HepG2 (cell line): ENCODE measurements around the gene IP6K1. TPM values are rescaled to one million over a fixed set of nuclear protein-coding genes. Genes with fewer than 3 reads are reported as not detected.

ENCODE experiments used
- ATAC-seq: fragments of 200-7000 bp; cut with Tn5 transposase; 3 replicates; pipeline ENCODE4 v1.9.1; 2020; ENCODE audit warnings: mild to moderate bottlenecking, moderate library complexity
- BruUV-seq: library from RNA; stranded (reverse); fragments of 400-500 nt; replicated peaks from 2 replicates; lab custom pipeline; 2021; lab: Mats Ljungman, UMichigan
- CTCF ChIA-PET: fragments of 300-600 bp; formaldehyde crosslinking; extraction: SDS; loops from one replicate; lab custom pipeline; 2021; ENCODE audit warnings: low total read pairs, inconsistent platforms, low intra/inter-chr PET ratio; lab: Yijun Ruan, JAX
- POLR2A ChIA-PET: fragments of 350-600 bp; sonication (Branson Sonifier 250); formaldehyde crosslinking; loops from one replicate; lab custom pipeline; 2020; ENCODE audit warnings: antibody characterized with exemption, inconsistent platforms; lab: Yijun Ruan, JAX
- DNase-seq: peaks from one replicate; pipeline ENCODE4 v3.0.0-alpha.2; 2015; ENCODE audit warnings: low spot score
- FAIRE-seq: peaks from 3 replicates; lab custom pipeline; 2011; peaks lifted over from hg19 to GRCh38; lab: Jason Lieb, UNC
- H2AFZ ChIP-seq: one replicate; pipeline ENCODE4 v1.6.1; 2011; ENCODE audit warnings: low read length, inconsistent platforms
- H3K27ac ChIP-seq: fragments of 300-600 bp; 3 replicates; pipeline ENCODE4 v1.8.0; 2011; ENCODE audit warnings: mixed run types, mild to moderate bottlenecking, mixed read lengths, low read length, inconsistent platforms; ENCODE audit not compliant: insufficient read depth; ENCODE audit errors: extremely low read length
- H3K27me3 ChIP-seq, 2 experiments: fragments of 200-600 bp in 1 of 2; 2 replicates in 1 of 2; 3 replicates in 1 of 2; pipeline versions ENCODE4 v1.6.0 to v1.8.0; 2011; ENCODE audit warnings: low read length in 2 of 2, mild to moderate bottlenecking in 2 of 2, moderate library complexity in 2 of 2, inconsistent platforms in 1 of 2; ENCODE audit not compliant: insufficient read depth in 2 of 2, control insufficient read depth in 1 of 2
- H3K36me3 ChIP-seq, 2 experiments: fragments of 200-600 bp in 1 of 2; replicated peaks in 1 of 2; 2 replicates in 1 of 2; 3 replicates in 1 of 2; pipeline versions ENCODE4 v1.5.1 to v1.8.0; 2011; ENCODE audit warnings: low read length in 2 of 2, inconsistent platforms in 1 of 2; ENCODE audit not compliant: insufficient read depth in 2 of 2, control insufficient read depth in 1 of 2
- H3K4me1 ChIP-seq: 2 replicates; pipeline ENCODE4 v1.5.1; 2012; ENCODE audit warnings: low read length, inconsistent platforms; ENCODE audit not compliant: insufficient read depth
- H3K4me2 ChIP-seq: 2 replicates; pipeline ENCODE4 v1.6.0; 2011; ENCODE audit warnings: low read depth, low read length, inconsistent platforms
- H3K4me3 ChIP-seq, 3 experiments: fragments of 200-600 bp in 1 of 3; sonication (generic), shearing (Covaris generic) in 1 of 3; replicated peaks in 1 of 3; 2 replicates each; pipeline ENCODE4 v1.5.1; 2011 to 2016; ENCODE audit warnings: low read length in 3 of 3, inconsistent platforms in 2 of 3, low read depth in 2 of 3, mild to moderate bottlenecking in 2 of 3, control low read depth in 1 of 3, mixed read lengths in 1 of 3; ENCODE audit not compliant: insufficient read depth in 1 of 3
- H3K79me2 ChIP-seq: one replicate; pipeline ENCODE4 v1.6.1; 2011; ENCODE audit warnings: low read length, inconsistent platforms; ENCODE audit not compliant: insufficient read depth
- H3K9ac ChIP-seq: 2 replicates; pipeline ENCODE4 v1.6.0; 2011; ENCODE audit warnings: mild to moderate bottlenecking, low read depth, low read length, inconsistent platforms; ENCODE audit not compliant: insufficient read depth
- H3K9me3 ChIP-seq: 2 replicates; pipeline ENCODE4 v1.5.1; 2012; ENCODE audit warnings: mild to moderate bottlenecking, low read length
- H4K20me1 ChIP-seq: 2 replicates; pipeline ENCODE4 v1.6.0; 2011; ENCODE audit warnings: inconsistent platforms, mild to moderate bottlenecking, low read length, moderate library complexity; ENCODE audit not compliant: insufficient read depth
- CREM ChIP-seq, 2 experiments: sonication (generic) in 1 of 2; formaldehyde crosslinking in 1 of 2; IDR thresholded peaks; 2 replicates each; pipeline versions ENCODE4 v1.4.0 to v1.6.1; 2016 to 2020; ENCODE audit warnings: antibody characterized with exemption in 1 of 2, mild to moderate bottlenecking in 1 of 2, missing genetic modification reagents in 1 of 2
- PHF20 ChIP-seq: sonication (generic); formaldehyde crosslinking; IDR thresholded peaks from 2 replicates; pipeline ENCODE4 v1.5.0; 2020; ENCODE audit warnings: mild to moderate bottlenecking, missing genetic modification reagents
- RELA ChIP-seq: sonication (generic); formaldehyde crosslinking; IDR thresholded peaks from 2 replicates; pipeline ENCODE4 v1.4.0; 2020; ENCODE audit warnings: missing genetic modification reagents
- YY1 ChIP-seq: IDR thresholded peaks from 2 replicates; pipeline ENCODE4 v1.6.1; 2011; ENCODE audit warnings: low read length, low read depth, moderate library complexity, mild to moderate bottlenecking; ENCODE audit not compliant: insufficient read depth, insufficient replicate concordance
- ZKSCAN8 ChIP-seq: IDR thresholded peaks from 2 replicates; pipeline ENCODE4 v1.6.1; 2016; ENCODE audit warnings: borderline replicate concordance, missing genetic modification reagents, missing compliant biosample characterization
- ZMYM3 ChIP-seq: sonication (generic); formaldehyde crosslinking; IDR thresholded peaks from 2 replicates; pipeline ENCODE4 v1.5.1; 2020; ENCODE audit warnings: mild to moderate bottlenecking, missing genetic modification reagents
- ZNF615 ChIP-seq: sonication (generic); formaldehyde crosslinking; IDR thresholded peaks from 2 replicates; pipeline ENCODE4 v1.5.0; 2020; ENCODE audit warnings: mild to moderate bottlenecking, missing genetic modification reagents, borderline replicate concordance
- ZNF747 ChIP-seq: sonication (generic); formaldehyde crosslinking; IDR thresholded peaks from 2 replicates; pipeline ENCODE4 v1.8.1; 2023; ENCODE audit warnings: missing genetic modification reagents, mild to moderate bottlenecking, borderline replicate concordance
- ZNF891 ChIP-seq: sonication (generic); formaldehyde crosslinking; IDR thresholded peaks from 2 replicates; pipeline ENCODE4 v1.5.0; 2020; ENCODE audit warnings: mild to moderate bottlenecking, missing genetic modification reagents
- WGBS: methylation state at CpG from one replicate; pipeline ENCODE4 v1.1.6; 2017; ENCODE audit warnings: low lambda C conversion rate; 5-methylcytosine and 5-hydroxymethylcytosine counted together
- in situ Hi-C: cut with HindIII; loops from 2 replicates; pipeline ENCODE4 v1.10.0; 2017; ENCODE audit warnings: low pct_unique_long_range_greater_than_20kb; ENCODE audit not compliant: extremely low pct_ligation_motif_present
- intact Hi-C: fragments of 100-400 bp; cut with micrococcal nuclease; formaldehyde crosslinking; loops from one replicate; pipeline ENCODE4 v1.10.0; 2022; ENCODE audit not compliant: unreplicated experiment
- polyA plus RNA-seq, 8 experiments: library from polyadenylated mRNA; depleted of rRNA in 3 of 8; stranded (reverse) in 7 of 8; unstranded in 1 of 8; fragments of >200 nt; fragmentation: Illumina TruSeq in 4 of 8; extraction: Trizol in 4 of 8; gene quantifications; 2 replicates each; pipeline versions ENCODE4 v1.2.1 to v1.2.3, GENCODE V29; 2011 to 2016; ENCODE audit warnings: low read depth in 4 of 8, missing spikeins in 1 of 8, mixed read lengths in 1 of 8; ENCODE audit not compliant: insufficient read depth in 1 of 8
- total RNA-seq, 5 experiments: library from RNA; depleted of rRNA; stranded (reverse); fragments of >200 nt; fragmentation: Illumina TruSeq; extraction: Trizol; gene quantifications; 2 replicates each; pipeline ENCODE4 v1.2.3, GENCODE V29; 2016; ENCODE audit warnings: low read depth in 1 of 5
- TF ChIP-seq, protein P1 (sequence below): sonication (generic); formaldehyde crosslinking; IDR thresholded peaks from 2 replicates; pipeline ENCODE4 v1.4.0; 2020; ENCODE audit warnings: missing genetic modification reagents
- TF ChIP-seq, protein P2 (sequence below): sonication (generic); formaldehyde crosslinking; IDR thresholded peaks from 2 replicates; pipeline ENCODE4 v1.4.0; 2020; ENCODE audit warnings: mild to moderate bottlenecking, missing genetic modification reagents
- TF ChIP-seq, protein P3 (sequence below): sonication (generic); formaldehyde crosslinking; IDR thresholded peaks from 2 replicates; pipeline ENCODE4 v1.4.0; 2020; ENCODE audit warnings: missing genetic modification reagents

Gene IP6K1
- total and polyA plus RNA-seq, 2 of the 13 experiments (the other 11 are each of a cell fraction or from before 2014, with no cell fraction given) = 17.7 to 29.7 TPM

DNA sequence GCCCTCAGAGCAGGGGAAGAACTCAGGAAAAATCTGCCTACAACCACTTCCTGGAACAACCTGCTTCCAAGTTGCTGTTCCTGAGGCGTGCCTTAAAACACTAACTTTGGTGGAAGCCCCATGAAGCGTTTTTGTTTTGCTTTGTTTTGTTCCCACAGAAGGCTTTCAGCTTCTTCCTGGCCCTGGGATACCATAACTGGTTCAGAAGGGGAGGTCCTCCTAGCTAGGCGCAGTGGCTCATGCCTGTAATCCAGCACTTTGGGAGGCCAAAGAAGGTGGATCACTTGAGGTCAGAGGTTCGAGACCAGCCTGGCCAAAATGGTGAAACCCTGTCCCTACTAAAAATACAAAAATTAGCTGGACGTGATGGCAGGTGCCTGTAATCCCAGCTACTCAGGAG lies 1.2 kb upstream of the IP6K1 start:
- intact Hi-C loops (loop anchor here (5.0 kb wide), 1 partner anchor 55 kb away; no protein-coding TSS in a partner anchor), in situ Hi-C loops (no loop called here)
- H3K36me3 ChIP-seq = peaks cover 0 to 1% of the 10 kb centered on the region in 2 experiments; a peak in 2 of 5 replicates
- H3K4me3 ChIP-seq = no peak overlapping the region
- H3K4me1 ChIP-seq = peaks cover 40% of the 10 kb centered on the region
- ATAC-seq (no peak), DNase-seq (no peak), FAIRE-seq (no peak)
- H3K9me3 ChIP-seq = no peaks in the 10 kb centered on the region
- no peak overlapping the region for H2AFZ ChIP-seq
- POLR2A ChIA-PET = interaction anchor here (1.6 kb wide), 1 partner anchor 15 kb away, joined by 7 read pairs; the partner anchor contains the start of gene INKA1
- H3K27me3 ChIP-seq = no peaks in the 10 kb centered on the region; a peak in 1 of 5 replicates
- WGBS = 97% methylated on average over 5 of the region's 5 CpGs
- no peak overlapping the region for H3K27ac ChIP-seq
- no peaks in the 10 kb centered on the region for H4K20me1 ChIP-seq
- BruUV-seq = no TSS peak
- CTCF ChIA-PET = no interaction called here
- 0 out of 2 replicates have a peak overlapping the region, but pooled peaks have one; percentile 81 for H3K9ac ChIP-seq
- no peak overlapping the region; the same call in 1 of the 2 replicates for H3K4me2 ChIP-seq
- TF ChIP-seq CREM (IDR thresholded peaks at IDR 0.05) = no peak
- no peak for TF ChIP-seq CREM (CRISPR knock-in tag; IDR thresholded peaks at IDR 0.05)
- TF ChIP-seq RELA (CRISPR knock-in tag) = no peak
- TF ChIP-seq, protein P1, sequence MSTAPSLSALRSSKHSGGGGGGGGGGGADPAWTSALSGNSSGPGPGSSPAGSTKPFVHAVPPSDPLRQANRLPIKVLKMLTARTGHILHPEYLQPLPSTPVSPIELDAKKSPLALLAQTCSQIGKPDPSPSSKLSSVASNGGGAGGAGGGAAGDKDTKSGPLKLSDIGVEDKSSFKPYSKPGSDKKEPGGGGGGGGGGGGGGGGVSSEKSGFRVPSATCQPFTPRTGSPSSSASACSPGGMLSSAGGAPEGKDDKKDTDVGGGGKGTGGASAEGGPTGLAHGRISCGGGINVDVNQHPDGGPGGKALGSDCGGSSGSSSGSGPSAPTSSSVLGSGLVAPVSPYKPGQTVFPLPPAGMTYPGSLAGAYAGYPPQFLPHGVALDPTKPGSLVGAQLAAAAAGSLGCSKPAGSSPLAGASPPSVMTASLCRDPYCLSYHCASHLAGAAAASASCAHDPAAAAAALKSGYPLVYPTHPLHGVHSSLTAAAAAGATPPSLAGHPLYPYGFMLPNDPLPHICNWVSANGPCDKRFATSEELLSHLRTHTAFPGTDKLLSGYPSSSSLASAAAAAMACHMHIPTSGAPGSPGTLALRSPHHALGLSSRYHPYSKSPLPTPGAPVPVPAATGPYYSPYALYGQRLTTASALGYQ = no peak
- no peak for TF ChIP-seq ZKSCAN8 (CRISPR knock-in tag)
- TF ChIP-seq ZNF891 (CRISPR knock-in tag) = no peak
- peaks cover 29% of the 10 kb centered on the region for H3K79me2 ChIP-seq

DNA sequence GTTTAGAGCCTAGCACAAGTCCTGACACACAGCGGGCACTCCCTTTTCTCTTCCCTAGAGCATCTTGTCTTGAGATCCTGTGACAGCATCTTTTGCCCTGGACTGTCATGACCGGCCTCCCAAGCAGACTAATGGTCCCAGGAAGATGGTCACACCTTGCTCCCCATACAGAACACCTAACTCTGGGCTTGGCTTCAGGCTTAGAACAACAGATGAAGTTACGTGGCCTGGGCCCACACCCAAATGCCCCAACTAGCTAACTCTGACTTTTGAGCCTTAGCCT lies 781 bp upstream of the IP6K1 start:
- intact Hi-C loops = loop anchor here (5.0 kb wide), 1 partner anchor 55 kb away; no protein-coding TSS in a partner anchor
- Histone ChIP-seq H4K20me1 (no peaks in the 10 kb centered on the region), H3K9me3 (no peaks in the 10 kb centered on the region), H3K4me2 (peak overlapping the region; percentile 87), H3K4me1 (peaks cover 45% of the 10 kb centered on the region), H3K36me3 (peaks cover 0 to 3% of the 10 kb centered on the region in 2 experiments; a peak in 2 of 5 replicates), H3K9ac (peak overlapping the region; percentile 81), H2AFZ (no peak overlapping the region), H3K27ac (peak overlapping the region; percentile 65), H3K79me2 (peaks cover 33% of the 10 kb centered on the region), H3K27me3 (no peaks in the 10 kb centered on the region; a peak in 1 of 5 replicates), H3K4me3 (peak overlapping the region in 1 of 3 experiments; percentile 93; a peak in 2 of 6 replicates)
- no peak for TF ChIP-seq ZNF747 (CRISPR knock-in tag)
- TF ChIP-seq, protein P2, sequence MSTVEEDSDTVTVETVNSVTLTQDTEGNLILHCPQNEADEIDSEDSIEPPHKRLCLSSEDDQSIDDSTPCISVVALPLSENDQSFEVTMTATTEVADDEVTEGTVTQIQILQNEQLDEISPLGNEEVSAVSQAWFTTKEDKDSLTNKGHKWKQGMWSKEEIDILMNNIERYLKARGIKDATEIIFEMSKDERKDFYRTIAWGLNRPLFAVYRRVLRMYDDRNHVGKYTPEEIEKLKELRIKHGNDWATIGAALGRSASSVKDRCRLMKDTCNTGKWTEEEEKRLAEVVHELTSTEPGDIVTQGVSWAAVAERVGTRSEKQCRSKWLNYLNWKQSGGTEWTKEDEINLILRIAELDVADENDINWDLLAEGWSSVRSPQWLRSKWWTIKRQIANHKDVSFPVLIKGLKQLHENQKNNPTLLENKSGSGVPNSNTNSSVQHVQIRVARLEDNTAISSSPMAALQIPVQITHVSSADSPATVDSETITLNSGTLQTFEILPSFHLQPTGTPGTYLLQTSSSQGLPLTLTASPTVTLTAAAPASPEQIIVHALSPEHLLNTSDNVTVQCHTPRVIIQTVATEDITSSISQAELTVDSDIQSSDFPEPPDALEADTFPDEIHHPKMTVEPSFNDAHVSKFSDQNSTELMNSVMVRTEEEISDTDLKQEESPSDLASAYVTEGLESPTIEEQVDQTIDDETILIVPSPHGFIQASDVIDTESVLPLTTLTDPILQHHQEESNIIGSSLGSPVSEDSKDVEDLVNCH (CRISPR knock-in tag) = 0 out of 2 replicates have a peak, but pooled peaks have one; percentile 46
- no peak for TF ChIP-seq PHF20 (CRISPR knock-in tag)
- TF ChIP-seq, protein P3, sequence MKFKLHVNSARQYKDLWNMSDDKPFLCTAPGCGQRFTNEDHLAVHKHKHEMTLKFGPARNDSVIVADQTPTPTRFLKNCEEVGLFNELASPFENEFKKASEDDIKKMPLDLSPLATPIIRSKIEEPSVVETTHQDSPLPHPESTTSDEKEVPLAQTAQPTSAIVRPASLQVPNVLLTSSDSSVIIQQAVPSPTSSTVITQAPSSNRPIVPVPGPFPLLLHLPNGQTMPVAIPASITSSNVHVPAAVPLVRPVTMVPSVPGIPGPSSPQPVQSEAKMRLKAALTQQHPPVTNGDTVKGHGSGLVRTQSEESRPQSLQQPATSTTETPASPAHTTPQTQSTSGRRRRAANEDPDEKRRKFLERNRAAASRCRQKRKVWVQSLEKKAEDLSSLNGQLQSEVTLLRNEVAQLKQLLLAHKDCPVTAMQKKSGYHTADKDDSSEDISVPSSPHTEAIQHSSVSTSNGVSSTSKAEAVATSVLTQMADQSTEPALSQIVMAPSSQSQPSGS (CRISPR knock-in tag) = no peak
- 0 out of 2 replicates have a peak, but pooled peaks have one; percentile 7 for TF ChIP-seq ZMYM3
- no peak for TF ChIP-seq YY1
- 0 out of 2 replicates have a peak, but pooled peaks have one; percentile 14 for TF ChIP-seq ZNF615 (CRISPR knock-in tag)
- WGBS = 78% methylated on average over 3 of the region's 3 CpGs
- no peak for DNase-seq
- ChIA-PET POLR2A (interaction anchor here (1.1 to 1.7 kb wide), 3 partner anchors 16 to 301 kb away, joined by 3 to 7 read pairs (median 4); partner anchors contain the start of gene INKA1), CTCF (no interaction called here)
- FAIRE-seq = peak; percentile 32
- ATAC-seq = no peak
- in situ Hi-C loops = no loop called here
- TSS peak; percentile 98 for BruUV-seq
